GM12864 (cell line): ENCODE measurements around the gene DGKI.
A peak's percentile ranks its signal among the peaks of the same experiment; 100 is the strongest.

ENCODE experiments used
- DNase-seq: peaks from one replicate; pipeline ENCODE4 v3.0.0-alpha.2; 2011; ENCODE audit warnings: low read depth
- H3K4me3 ChIP-seq: 2 replicates; pipeline ENCODE4 v1.5.1; 2011; ENCODE audit warnings: mild to moderate bottlenecking, low read depth, low read length, control low read depth
- CTCF ChIP-seq: IDR thresholded peaks from 2 replicates; pipeline ENCODE4 v1.5.1; 2011; ENCODE audit warnings: low read depth, mild to moderate bottlenecking, moderate library complexity, low read length, control low read depth, inconsistent platforms; ENCODE audit errors: missing control alignments

The DGKI gene

GRCh38 chr7:137804836-137805235, 41.9 kb downstream of the DGKI start:
- no peak overlapping the region for H3K4me3 ChIP-seq
- DNase-seq = no peak
- no peak for TF ChIP-seq CTCF

- no peak for DNase-seq
- no peak overlapping the region for H3K4me3 ChIP-seq
- no peak for TF ChIP-seq CTCF
These were observed 45.3 kb downstream of the DGKI start for GRCh38 chr7:137801491-137801890.

- no peak for TF ChIP-seq CTCF
- DNase-seq = no peak
These were observed 45.8 kb downstream of the DGKI start for GRCh38 chr7:137801003-137801402.

GRCh38 chr7:137798073-137798763, 48.6 kb downstream of the DGKI start:
- no peak overlapping the region for H3K4me3 ChIP-seq
- peak; percentile 13 for DNase-seq
- no peak for TF ChIP-seq CTCF

More at GRCh38 chr7:137801003-137801402, 45.8 kb downstream of the DGKI start:
- no peak overlapping the region for H3K4me3 ChIP-seq

- H3K4me3 ChIP-seq = no peak overlapping the region
- no peak for DNase-seq
- no peak for TF ChIP-seq CTCF
These were observed 51.6 kb downstream of the DGKI start for GRCh38 chr7:137795211-137795610.

- TF ChIP-seq CTCF = no peak
- no peak overlapping the region for H3K4me3 ChIP-seq
- DNase-seq = no peak
These were observed 54.8 kb downstream of the DGKI start for GRCh38 chr7:137791930-137792329.

GRCh38 chr7:137790828-137791227, 55.9 kb downstream of the DGKI start:
- DNase-seq = no peak
- no peak for TF ChIP-seq CTCF
- H3K4me3 ChIP-seq = no peak overlapping the region
